ENCODE results near the gene MROH9.

The MROH9 gene

GRCh38 chr1:171084091-171084490, 148.8 kb downstream of the MROH9 start:
- TF ChIP-seq GATA3 (IDR thresholded peaks at IDR 0.05; ENCODE audit: low read depth, low read length) (no peak), GATA2 (IDR thresholded peaks at IDR 0.05; ENCODE audit: low read depth, low read length) (no peak)

GRCh38 chr1:171084870-171085269, 149.5 kb downstream of the MROH9 start:
- no peak for TF ChIP-seq GATA2 (IDR thresholded peaks at IDR 0.05; ENCODE audit: low read depth, low read length)
- TF ChIP-seq GATA3 (IDR thresholded peaks at IDR 0.05; ENCODE audit: low read depth, low read length) = no peak

GRCh38 chr1:171087896-171088295, 152.6 kb downstream of the MROH9 start:
- no peak for TF ChIP-seq GATA3 (IDR thresholded peaks at IDR 0.05; ENCODE audit: low read depth, low read length)
- no peak for TF ChIP-seq GATA2 (IDR thresholded peaks at IDR 0.05; ENCODE audit: low read depth, low read length)

GRCh38 chr1:171090604-171091003, 155.3 kb downstream of the MROH9 start, which contains the start of gene FMO3:
Gene FMO3 (plus strand): TSS chr1:171090905. CDS start chr1:171092659, 1,754 bp downstream.
- TF ChIP-seq GATA3 (IDR thresholded peaks at IDR 0.05; ENCODE audit: low read depth, low read length) = no peak
- no peak for TF ChIP-seq GATA2 (IDR thresholded peaks at IDR 0.05; ENCODE audit: low read depth, low read length)

- TF ChIP-seq GATA2 (IDR thresholded peaks at IDR 0.05; ENCODE audit: low read depth, low read length) (no peak), GATA3 (IDR thresholded peaks at IDR 0.05; ENCODE audit: low read depth, low read length) (no peak)
Measured at GRCh38 chr1:171103862-171104261, 168.5 kb downstream of the MROH9 start.

- no peak for TF ChIP-seq GATA2 (IDR thresholded peaks at IDR 0.05; ENCODE audit: low read depth, low read length)
Measured at GRCh38 chr1:171107262-171107940, 172.1 kb downstream of the MROH9 start.

GRCh38 chr1:171107969-171108368, 172.6 kb downstream of the MROH9 start:
- TF ChIP-seq GATA2 (IDR thresholded peaks at IDR 0.05; ENCODE audit: low read depth, low read length) (no peak), GATA3 (IDR thresholded peaks at IDR 0.05; ENCODE audit: low read depth, low read length) (no peak)

- no peak for TF ChIP-seq GATA3 (IDR thresholded peaks at IDR 0.05; ENCODE audit: low read depth, low read length)
- TF ChIP-seq GATA2 (IDR thresholded peaks at IDR 0.05; ENCODE audit: low read depth, low read length) = no peak
Measured at GRCh38 chr1:171109966-171110365, 174.6 kb downstream of the MROH9 start.

GRCh38 chr1:171110621-171111326, 175.4 kb downstream of the MROH9 start:
- TF ChIP-seq GATA2 (IDR thresholded peaks at IDR 0.05; ENCODE audit: low read depth, low read length) = no peak
- no peak for TF ChIP-seq GATA3 (IDR thresholded peaks at IDR 0.05; ENCODE audit: low read depth, low read length)

GRCh38 chr1:171112119-171112518, 176.8 kb downstream of the MROH9 start:
- no peak for TF ChIP-seq GATA2 (IDR thresholded peaks at IDR 0.05; ENCODE audit: low read depth, low read length)
- no peak for TF ChIP-seq GATA3 (IDR thresholded peaks at IDR 0.05; ENCODE audit: low read depth, low read length)

- TF ChIP-seq GATA2 (IDR thresholded peaks at IDR 0.05; ENCODE audit: low read depth, low read length) (no peak), GATA3 (IDR thresholded peaks at IDR 0.05; ENCODE audit: low read depth, low read length) (no peak)
Measured at GRCh38 chr1:171113382-171113781, 178.0 kb downstream of the MROH9 start.

Measured in SH-SY5Y (cell line).